Cardiac ventricle fibroblast (primary cell): ENCODE measurements around the gene C11orf16. TPM values are rescaled to one million over a fixed set of nuclear protein-coding genes. Genes with fewer than 3 reads are reported as not detected.

Experiments used
- total RNA-seq: library from RNA; depleted of rRNA; stranded (reverse); fragments of >200 nt; gene quantifications from 2 replicates; pipeline ENCODE4 v1.2.3, GENCODE V29; 2015

Gene C11orf16
- not detected in 2 replicates for total RNA-seq

GRCh38 chr11:8932564-8933180 lies at the start of gene C11orf16:
Gene C11orf16, minus strand, starts transcription at chr11:8932947. Its CDS starts 639 bp downstream, at chr11:8932308.

GRCh38 chr11:8964324-8965320 lies 31.9 kb upstream of the C11orf16 start, which contains the start of gene TMEM9B:
Gene TMEM9B, minus strand, starts transcription at chr11:8964442. Its CDS starts 129 bp downstream, at chr11:8964313.

GRCh38 chr11:8942518-8943066 lies 9.8 kb upstream of the C11orf16 start, which contains the start of gene ASCL3:
Gene ASCL3, minus strand, starts transcription at chr11:8943016. Its CDS starts 4,855 bp downstream, at chr11:8938161.

GRCh38 chr11:8911029-8911823 lies 21.5 kb downstream of the C11orf16 start, which contains the start of gene AKIP1:
Gene AKIP1, plus strand, starts transcription at chr11:8911189. Its CDS starts 261 bp downstream, at chr11:8911450.

Other genes starting within 250 kb of the C11orf16 start
- 28.8 and 33.4 TPM in 2 replicates for gene AKIP1, start 21.8 kb downstream of the C11orf16 start, total RNA-seq
- not detected in 2 replicates for gene ASCL3, start 10.1 kb upstream of the C11orf16 start, total RNA-seq
- gene TMEM9B, start 31.5 kb upstream of the C11orf16 start, total RNA-seq, result 27.1 and 32.1 TPM in 2 replicates
- gene NRIP3, start 71.1 kb upstream of the C11orf16 start, total RNA-seq, result 0.25 and 0.34 TPM in 2 replicates
- 1.4 and 5.4 TPM in 2 replicates for gene SCUBE2, start 158.7 kb upstream of the C11orf16 start, total RNA-seq